Measurements from ENCODE around the gene SLIT1. TPM values are rescaled to one million over a fixed set of nuclear protein-coding genes. Genes with fewer than 3 reads are reported as not detected.
A peak's percentile ranks its signal among the peaks of the same experiment; 100 is the strongest.

The SLIT1 gene
- polyA plus RNA-seq, 1 donor (not counting 4 experiments of a cell fraction or from before 2014, with no cell fraction given), result 0.01 TPM

GRCh38 chr10:97171001-97171400 lies 14.8 kb downstream of the SLIT1 start:
- TF ChIP-seq CTCF (optimal IDR thresholded peaks at IDR 0.05 in 1 of 3, IDR thresholded peaks at IDR 0.05 in 1 of 3, conservative IDR thresholded peaks at IDR 0.05 in 1 of 3; ENCODE audit: extremely low read depth in 1 of 3, insufficient read depth in 2 of 3, low read length in 3 of 3) (no peak), EZH2 (IDR thresholded peaks at IDR 0.05; ENCODE audit: low read length) (no peak)
- H4K20me1 ChIP-seq (ENCODE audit: control insufficient read depth, extremely low read depth, insufficient read depth, low read length), result peaks cover 2% of the 10 kb centered on the region
- no peak for FAIRE-seq
- no peak overlapping the region for H3K9ac ChIP-seq (ENCODE audit: control insufficient read depth, extremely low read depth, insufficient read depth, low read length)
- no peaks in the 10 kb centered on the region for H3K9me1 ChIP-seq (ENCODE audit: control insufficient read depth, extremely low read depth, insufficient read depth, low read length)
- H3K4me3 ChIP-seq (ENCODE audit: control insufficient read depth in 2 of 3, extremely low read depth in 1 of 3, insufficient read depth in 2 of 3, low read depth in 1 of 3, low read length in 3 of 3), result peak overlapping the region in 1 of 3 experiments; percentile 9
- no peak overlapping the region for H3K4me2 ChIP-seq (ENCODE audit: control insufficient read depth, extremely low read depth, insufficient read depth, low read depth, low read length)
- dilution Hi-C loops (cut with MboI; ENCODE audit: extremely low pct_ligation_motif_present, low sequenced_read_pairs), result no loop called here
- no peaks in the 10 kb centered on the region for H3K9me3 ChIP-seq (ENCODE audit: control insufficient read depth, low read depth, low read length)
- H2AFZ ChIP-seq (ENCODE audit: control insufficient read depth, low read length), result peak overlapping the region; percentile 62
- no peak overlapping the region for H3K27ac ChIP-seq (ENCODE audit: control insufficient read depth, insufficient read depth, low read length)
- H3K27me3 ChIP-seq (ENCODE audit: control insufficient read depth, extremely low read depth, insufficient read depth, low read length), result peaks cover 8% of the 10 kb centered on the region
- H3K79me2 ChIP-seq (ENCODE audit: control insufficient read depth, insufficient read depth, low read length), result no peaks in the 10 kb centered on the region
- no peaks in the 10 kb centered on the region for H3K4me1 ChIP-seq (ENCODE audit: control insufficient read depth, extremely low read depth, insufficient read depth, low read length)
- no peak for DNase-seq (ENCODE audit: low read depth, low spot score)
- H3K36me3 ChIP-seq (ENCODE audit: control insufficient read depth in 2 of 2, extremely low read depth in 1 of 2, insufficient read depth in 2 of 2, low read length in 2 of 2), result no peaks in the 10 kb centered on the region

- H3K36me3 ChIP-seq (ENCODE audit: control insufficient read depth in 2 of 2, extremely low read depth in 1 of 2, insufficient read depth in 2 of 2, low read length in 2 of 2), result no peaks in the 10 kb centered on the region
- H3K27me3 ChIP-seq (ENCODE audit: control insufficient read depth, extremely low read depth, insufficient read depth, low read length), result peaks cover 8% of the 10 kb centered on the region
- no peak overlapping the region for H3K9ac ChIP-seq (ENCODE audit: control insufficient read depth, extremely low read depth, insufficient read depth, low read length)
- no peak for FAIRE-seq
- dilution Hi-C loops (cut with MboI; ENCODE audit: extremely low pct_ligation_motif_present, low sequenced_read_pairs), result no loop called here
- peaks cover 2% of the 10 kb centered on the region for H4K20me1 ChIP-seq (ENCODE audit: control insufficient read depth, extremely low read depth, insufficient read depth, low read length)
- no peaks in the 10 kb centered on the region for H3K4me1 ChIP-seq (ENCODE audit: control insufficient read depth, extremely low read depth, insufficient read depth, low read length)
- TF ChIP-seq EZH2 (IDR thresholded peaks at IDR 0.05; ENCODE audit: low read length), result no peak
- no peak for TF ChIP-seq CTCF (optimal IDR thresholded peaks at IDR 0.05 in 1 of 3, IDR thresholded peaks at IDR 0.05 in 1 of 3, conservative IDR thresholded peaks at IDR 0.05 in 1 of 3; ENCODE audit: extremely low read depth in 1 of 3, insufficient read depth in 2 of 3, low read length in 3 of 3)
- peak overlapping the region; percentile 62 for H2AFZ ChIP-seq (ENCODE audit: control insufficient read depth, low read length)
- H3K4me3 ChIP-seq (ENCODE audit: control insufficient read depth in 2 of 3, extremely low read depth in 1 of 3, insufficient read depth in 2 of 3, low read depth in 1 of 3, low read length in 3 of 3), result peak overlapping the region in 1 of 3 experiments; percentile 9
- H3K79me2 ChIP-seq (ENCODE audit: control insufficient read depth, insufficient read depth, low read length), result no peaks in the 10 kb centered on the region
- peak overlapping the region; percentile 51 for H3K4me2 ChIP-seq (ENCODE audit: control insufficient read depth, extremely low read depth, insufficient read depth, low read depth, low read length)
- no peak for DNase-seq (ENCODE audit: low read depth, low spot score)
- no peak overlapping the region for H3K27ac ChIP-seq (ENCODE audit: control insufficient read depth, insufficient read depth, low read length)
- H3K9me1 ChIP-seq (ENCODE audit: control insufficient read depth, extremely low read depth, insufficient read depth, low read length), result no peaks in the 10 kb centered on the region
- no peaks in the 10 kb centered on the region for H3K9me3 ChIP-seq (ENCODE audit: control insufficient read depth, low read depth, low read length)
Observed at GRCh38 chr10:97169911-97170693, 15.7 kb downstream of the SLIT1 start.

All from keratinocyte (primary cell).